Measurements from ENCODE around the gene GRK6. TPM values are rescaled to one million over a fixed set of nuclear protein-coding genes. Genes with fewer than 3 reads are reported as not detected.

Gene GRK6
- total RNA-seq, 1 donor from 2014 or later, result 59.4 TPM

DNA sequence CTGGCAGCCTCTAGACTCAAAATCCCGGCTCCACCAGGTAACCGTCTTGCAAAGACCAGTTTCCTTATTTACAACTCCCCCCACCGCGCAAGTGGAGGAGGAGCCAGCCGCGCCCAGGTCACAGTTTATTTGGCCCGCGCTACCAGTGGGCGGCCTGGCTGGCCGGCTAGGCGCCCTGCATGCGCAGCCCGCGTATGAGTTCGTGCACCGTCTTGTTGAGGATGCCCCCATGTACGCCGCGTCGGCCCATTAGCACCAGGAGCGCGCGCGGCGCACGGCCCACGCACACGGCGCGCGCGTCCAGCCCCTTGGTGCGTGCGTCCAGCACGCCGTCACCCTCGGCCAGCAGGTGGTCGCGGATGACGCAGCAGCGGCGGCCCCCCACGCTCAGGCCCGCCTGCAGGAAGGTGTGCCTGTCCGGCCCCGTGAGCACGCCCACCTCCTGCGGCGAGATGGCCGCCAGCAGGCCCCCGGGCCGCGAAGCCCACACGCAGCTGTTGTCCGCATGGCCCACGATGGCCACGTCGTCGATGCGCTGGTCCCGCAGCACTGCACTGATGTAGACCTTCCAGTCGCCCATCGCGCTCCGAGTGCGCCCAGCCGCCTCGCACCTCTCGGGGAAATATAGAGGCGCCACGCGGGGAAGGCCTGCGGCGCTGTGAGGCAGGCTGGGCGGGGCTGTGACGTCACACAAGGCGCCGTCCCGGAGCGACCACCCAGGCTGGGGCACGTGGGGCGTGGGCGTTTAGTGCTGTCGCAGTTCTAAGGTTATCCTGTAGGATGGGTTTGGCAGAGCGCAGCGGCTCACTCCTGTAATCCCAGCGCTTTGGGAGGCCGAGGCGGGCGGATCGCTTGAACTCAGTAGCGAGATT lies 26.2 kb upstream of the GRK6 start, which contains the start of gene PFN3:
Gene PFN3, minus strand, starts transcription at position 665 of the 872 bp plus-strand sequence. Its CDS starts 85 bp downstream, at position 580.
- peaks cover 37% of the 10 kb centered on the region for H3K4me1 ChIP-seq
- intact Hi-C loops (cut with DNase I), result loop anchor here (10.0 kb wide), 1 partner anchor 55 kb away; no protein-coding TSS in a partner anchor
- TF ChIP-seq, protein P1, sequence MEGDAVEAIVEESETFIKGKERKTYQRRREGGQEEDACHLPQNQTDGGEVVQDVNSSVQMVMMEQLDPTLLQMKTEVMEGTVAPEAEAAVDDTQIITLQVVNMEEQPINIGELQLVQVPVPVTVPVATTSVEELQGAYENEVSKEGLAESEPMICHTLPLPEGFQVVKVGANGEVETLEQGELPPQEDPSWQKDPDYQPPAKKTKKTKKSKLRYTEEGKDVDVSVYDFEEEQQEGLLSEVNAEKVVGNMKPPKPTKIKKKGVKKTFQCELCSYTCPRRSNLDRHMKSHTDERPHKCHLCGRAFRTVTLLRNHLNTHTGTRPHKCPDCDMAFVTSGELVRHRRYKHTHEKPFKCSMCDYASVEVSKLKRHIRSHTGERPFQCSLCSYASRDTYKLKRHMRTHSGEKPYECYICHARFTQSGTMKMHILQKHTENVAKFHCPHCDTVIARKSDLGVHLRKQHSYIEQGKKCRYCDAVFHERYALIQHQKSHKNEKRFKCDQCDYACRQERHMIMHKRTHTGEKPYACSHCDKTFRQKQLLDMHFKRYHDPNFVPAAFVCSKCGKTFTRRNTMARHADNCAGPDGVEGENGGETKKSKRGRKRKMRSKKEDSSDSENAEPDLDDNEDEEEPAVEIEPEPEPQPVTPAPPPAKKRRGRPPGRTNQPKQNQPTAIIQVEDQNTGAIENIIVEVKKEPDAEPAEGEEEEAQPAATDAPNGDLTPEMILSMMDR (IDR thresholded peaks at IDR 0.05), result no peak
- H3K27me3 ChIP-seq (ENCODE audit: low read depth), result peaks cover 71% of the 10 kb centered on the region
- ATAC-seq, result no peak
- no peaks in the 10 kb centered on the region for H3K9me3 ChIP-seq
- no peak within 1 kb of the TSS for H3K4me3 ChIP-seq
- H3K27ac ChIP-seq, result no peak within 1 kb of the TSS
- DNase-seq, result no peak
- no peaks in the 10 kb centered on the region for H3K36me3 ChIP-seq

DNA sequence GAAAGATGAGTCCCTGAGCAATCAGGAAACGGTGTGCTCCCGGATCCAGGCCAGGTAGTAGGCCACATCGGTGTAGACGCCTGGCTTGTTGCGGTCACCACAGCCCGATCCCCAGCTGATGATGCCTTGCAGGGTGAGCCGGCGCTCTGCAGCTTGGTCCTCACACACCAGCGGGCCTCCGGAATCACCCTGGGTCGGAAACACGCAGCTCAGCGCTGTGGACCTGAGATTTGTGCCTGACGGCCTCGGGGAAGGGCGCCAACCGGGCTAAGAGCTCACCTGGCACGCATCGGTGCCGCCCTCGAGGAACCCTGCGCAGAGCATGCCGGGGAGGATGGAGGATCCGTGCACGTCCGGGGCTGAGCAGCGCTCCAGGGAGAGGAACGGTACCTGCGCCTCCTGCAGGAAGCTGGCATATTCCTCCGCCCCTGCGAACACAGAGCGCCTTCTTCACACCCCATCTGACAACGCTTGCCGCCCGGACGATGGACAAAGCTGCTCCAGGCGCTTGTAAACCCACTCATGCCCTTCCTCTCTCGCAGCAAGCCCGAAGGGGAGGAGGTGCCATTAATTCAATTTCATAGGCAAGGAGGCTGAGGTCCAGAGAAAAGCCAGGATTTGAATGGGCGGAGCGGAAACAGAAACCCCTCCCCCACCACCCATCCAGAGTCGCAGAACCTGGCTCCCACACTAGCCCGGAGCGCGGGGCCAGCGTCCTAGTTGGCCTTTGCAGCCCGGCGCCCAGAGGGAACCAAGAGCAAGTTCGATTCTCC lies 24.0 kb upstream of the GRK6 start:
- intact Hi-C loops (cut with DNase I), result loop anchor here (10.0 kb wide), 1 partner anchor 52 kb away; no protein-coding TSS in a partner anchor
- Histone ChIP-seq H3K27ac (no peak overlapping the region), H3K4me1 (peaks cover 49% of the 10 kb centered on the region), H3K36me3 (no peaks in the 10 kb centered on the region), H3K27me3 (ENCODE audit: low read depth) (peaks cover 64% of the 10 kb centered on the region), H3K9me3 (no peaks in the 10 kb centered on the region), H3K4me3 (peak overlapping the region; percentile 70)
- DNase-seq (peak; percentile 84), ATAC-seq (peak; percentile 65 to 74)
- TF ChIP-seq, protein P1 (IDR thresholded peaks at IDR 0.05), result peak; percentile 36

DNA sequence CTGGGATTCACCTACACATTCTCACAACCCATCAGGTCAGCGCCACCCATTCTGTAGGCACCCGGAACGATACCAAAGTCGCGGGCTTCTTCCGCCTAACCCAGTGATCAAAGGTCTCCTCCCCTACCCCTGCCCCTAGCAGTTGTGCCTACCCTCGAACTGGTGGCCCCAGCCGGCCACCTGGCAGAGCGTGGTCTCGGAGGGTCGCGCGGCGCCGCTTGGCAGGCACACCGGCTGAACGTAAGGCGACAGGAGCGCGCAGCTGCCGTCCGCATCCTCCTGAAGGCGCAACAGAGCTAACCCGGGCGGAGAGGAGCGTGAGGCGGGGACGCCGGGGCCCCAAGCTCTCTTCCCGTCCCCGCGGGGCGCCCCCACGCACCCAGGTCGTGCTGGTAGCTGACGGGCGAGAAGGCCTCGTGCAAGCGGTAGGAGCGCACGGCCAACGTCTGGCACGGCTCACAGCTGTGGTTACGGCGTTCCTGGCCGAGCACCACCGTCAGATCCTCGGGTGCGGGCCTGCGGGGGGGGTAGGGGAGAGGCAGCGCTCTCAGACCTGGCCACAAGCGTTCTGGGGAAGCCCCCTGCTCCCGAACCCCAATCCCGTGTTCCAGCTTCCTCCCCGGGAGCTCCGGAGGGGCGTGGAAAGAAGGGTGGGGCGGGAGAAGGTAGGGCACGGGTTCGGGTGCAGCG lies 23.2 kb upstream of the GRK6 start:
- ATAC-seq (peak; percentile 5 to 13), DNase-seq (no peak)
- intact Hi-C loops (cut with DNase I), result loop anchor here (10.0 kb wide), 1 partner anchor 52 kb away; no protein-coding TSS in a partner anchor
- Histone ChIP-seq H3K36me3 (no peaks in the 10 kb centered on the region), H3K27me3 (ENCODE audit: low read depth) (peaks cover 56% of the 10 kb centered on the region), H3K27ac (no peak overlapping the region), H3K4me1 (peaks cover 49% of the 10 kb centered on the region), H3K4me3 (peak overlapping the region; percentile 70), H3K9me3 (no peaks in the 10 kb centered on the region)
- TF ChIP-seq, protein P1 (IDR thresholded peaks at IDR 0.05), result no peak

- peaks cover 50% of the 10 kb centered on the region for H3K27me3 ChIP-seq (ENCODE audit: low read depth)
- no peak overlapping the region for H3K27ac ChIP-seq
- ATAC-seq (peak; percentile 94), DNase-seq (peak; percentile 94)
- intact Hi-C loops (cut with DNase I), result loop anchor here (10.0 kb wide), 1 partner anchor 51 kb away; no protein-coding TSS in a partner anchor
- no peaks in the 10 kb centered on the region for H3K36me3 ChIP-seq
- TF ChIP-seq, protein P1 (IDR thresholded peaks at IDR 0.05), result peak; percentile 83
- peak overlapping the region; percentile 70 for H3K4me3 ChIP-seq
- H3K9me3 ChIP-seq, result no peaks in the 10 kb centered on the region
- peaks cover 49% of the 10 kb centered on the region for H3K4me1 ChIP-seq
Observed at GRCh38 chr5:177403792-177404640, 22.5 kb upstream of the GRK6 start.

Data from lower lobe of right lung (tissue), 2 donors.